ENCODE results near the gene TMEM127.
A peak's percentile ranks its signal among the peaks of the same experiment; 100 is the strongest.
"Not testable (repeated sequence)": the region's sequence is repeated elsewhere in the genome, so short reads cannot be mapped to it uniquely, and the experiment has no call there.

The TMEM127 gene

DNA sequence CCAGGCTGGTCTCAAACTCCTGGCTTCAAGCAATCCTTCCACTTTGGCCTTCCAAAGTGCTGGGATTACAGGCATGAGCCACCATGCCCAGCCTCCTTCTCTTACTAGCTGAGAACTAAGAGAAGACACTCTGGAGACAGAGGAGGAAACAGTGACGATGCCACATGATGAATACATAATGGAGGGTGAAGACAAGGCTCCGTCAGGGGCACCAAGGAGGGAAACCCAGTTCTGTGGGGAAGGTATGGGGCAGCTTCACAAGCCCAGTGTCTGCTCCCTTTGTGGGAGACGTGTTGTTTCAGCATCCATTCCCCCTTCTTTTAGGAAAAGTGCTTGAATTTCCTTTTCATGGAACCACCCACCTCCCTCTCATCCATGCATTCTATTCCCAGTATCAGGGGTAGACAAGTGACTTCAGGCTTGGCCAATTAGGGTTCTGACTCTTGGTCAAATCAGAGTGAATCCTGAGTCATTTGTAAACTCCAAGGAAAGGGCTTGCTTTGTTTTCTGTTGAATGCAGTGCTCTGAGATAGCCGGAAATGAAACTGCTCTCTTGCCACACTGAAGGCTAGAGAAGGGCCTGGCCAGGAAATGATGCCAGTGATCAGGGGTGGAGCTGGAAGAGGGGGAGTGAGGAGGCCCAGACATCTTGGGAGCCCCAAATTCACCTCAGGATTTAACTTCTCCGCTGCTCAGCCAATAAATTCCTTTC is 23.7 kb downstream of the TMEM127 start:
- no peak for DNase-seq (ENCODE audit: low read depth in 2 of 2, low spot score in 1 of 2)

DNA sequence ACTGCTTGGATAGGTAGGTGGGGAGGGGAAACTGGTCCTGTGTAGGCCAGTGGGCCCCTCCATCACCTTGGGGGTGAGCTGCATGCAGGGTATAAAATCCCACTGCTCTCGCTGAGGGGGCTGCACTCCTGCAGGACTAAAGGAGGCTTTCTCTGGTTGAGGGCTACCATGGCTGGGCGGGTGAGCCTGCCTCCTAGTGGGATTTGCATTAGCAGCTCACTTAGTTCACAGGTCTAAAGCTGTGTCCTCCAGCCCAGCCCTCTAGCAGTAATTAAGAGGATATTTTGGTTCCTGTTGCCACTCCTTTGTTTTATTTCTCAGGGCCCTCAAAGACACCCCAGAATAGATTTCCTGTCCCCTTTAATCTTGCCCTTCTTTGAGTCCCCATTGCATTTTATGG is 24.6 kb downstream of the TMEM127 start:
- no peak for DNase-seq (ENCODE audit: low read depth in 2 of 2, low spot score in 1 of 2)

DNA sequence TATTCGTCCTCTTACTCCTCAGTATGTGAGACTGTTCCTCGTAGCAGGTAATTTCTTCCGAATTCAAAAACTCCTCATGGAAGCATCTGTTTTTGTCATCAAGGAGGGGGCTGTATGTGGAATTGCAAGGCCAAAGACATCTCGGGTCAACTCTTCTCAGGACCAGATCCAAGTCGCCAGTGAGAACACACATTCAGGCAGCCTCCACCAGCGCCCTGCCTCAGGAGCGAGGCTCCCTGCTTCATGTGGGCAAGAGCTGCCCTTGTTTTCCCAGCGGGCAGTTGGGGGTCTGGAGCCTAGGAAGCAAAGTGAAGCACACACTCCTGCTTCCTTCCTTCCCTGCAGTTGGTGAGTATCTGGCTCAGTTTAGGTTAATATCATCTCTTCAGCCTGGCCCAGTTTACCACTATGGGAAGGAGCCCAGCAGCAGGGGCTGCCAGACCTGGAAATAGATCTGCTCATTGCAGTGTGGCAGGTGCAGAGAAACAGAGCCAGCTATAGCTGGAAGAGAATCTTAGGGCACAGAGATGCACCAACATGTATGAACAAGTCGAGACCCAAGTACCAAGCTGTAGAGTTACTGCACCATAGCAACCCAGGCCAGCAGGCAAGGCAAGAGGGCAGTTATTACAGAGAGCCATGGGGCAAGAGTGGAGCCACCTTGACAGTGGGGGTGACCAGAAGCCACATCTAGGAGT is 25.3 kb downstream of the TMEM127 start:
- DNase-seq (ENCODE audit: low read depth in 2 of 2, low spot score in 1 of 2), result no peak

DNA sequence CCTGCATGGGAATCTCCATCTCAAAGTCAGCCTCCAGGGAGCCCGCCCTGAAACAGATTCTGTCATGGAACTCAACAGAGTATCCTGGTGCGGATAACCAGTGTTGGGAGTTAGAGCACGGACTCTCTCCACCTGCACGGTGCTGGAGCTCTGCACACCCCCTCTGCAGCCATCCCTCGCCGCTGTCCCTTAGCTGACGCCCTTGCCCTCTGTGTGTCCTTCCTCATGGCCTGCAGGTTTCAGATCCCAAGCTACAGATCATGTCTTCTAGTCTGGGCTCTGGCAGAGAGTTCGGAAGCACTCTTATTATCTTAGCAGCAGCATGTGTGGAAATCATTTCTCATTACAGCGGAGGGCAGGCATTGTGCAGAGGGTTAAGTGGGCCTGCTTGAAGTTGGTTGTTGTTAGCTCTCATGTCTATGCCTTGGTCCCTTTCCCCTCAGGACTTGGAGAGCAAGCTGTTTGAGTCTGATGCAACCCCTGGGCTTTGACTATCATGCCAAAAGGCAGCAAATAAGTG is 26.0 kb downstream of the TMEM127 start:
- DNase-seq (ENCODE audit: low read depth in 2 of 2, low spot score in 1 of 2), result no peak

DNA sequence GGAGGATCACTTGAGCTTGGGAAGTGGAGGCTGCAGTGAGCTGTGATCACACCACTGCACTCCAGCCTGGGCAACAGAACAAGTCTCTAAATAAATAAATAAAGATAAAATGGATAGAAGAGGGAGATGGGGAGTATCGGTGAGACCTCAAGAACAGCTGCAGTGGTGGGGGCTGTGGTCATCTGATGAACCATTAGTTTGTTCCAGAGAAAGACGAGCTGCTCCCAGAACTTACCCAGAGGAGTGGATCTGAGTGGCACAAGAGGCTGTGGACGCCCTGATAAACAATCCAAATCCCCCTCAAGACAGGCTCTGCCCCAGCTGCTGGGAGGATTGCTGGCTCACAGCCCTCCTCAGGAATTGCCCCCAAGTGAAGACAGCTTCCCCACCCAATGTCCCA is 26.7 kb downstream of the TMEM127 start:
- no peak for DNase-seq (ENCODE audit: low read depth in 2 of 2, low spot score in 1 of 2)

DNA sequence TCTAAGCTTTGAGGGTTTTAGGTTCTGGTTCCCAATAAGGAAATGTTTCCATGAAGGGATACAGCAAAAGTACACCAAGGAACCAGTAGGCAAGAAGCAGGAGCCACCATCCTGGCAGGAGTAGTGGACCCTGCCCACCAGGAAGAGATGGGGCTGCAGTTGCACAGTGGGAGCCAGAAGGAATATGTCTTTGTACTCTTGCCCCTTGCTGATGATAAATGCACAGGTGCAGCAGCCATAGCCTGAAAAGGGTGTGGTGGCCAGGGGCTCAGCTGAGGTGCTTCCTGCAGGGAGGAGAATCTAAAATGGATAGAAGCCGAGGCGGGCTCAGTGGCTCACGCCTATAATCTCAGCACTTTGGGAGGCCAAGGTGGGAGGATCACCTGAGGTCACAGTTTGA is 27.5 kb downstream of the TMEM127 start:
- DNase-seq (ENCODE audit: low read depth in 2 of 2, low spot score in 1 of 2), result no peak

DNA sequence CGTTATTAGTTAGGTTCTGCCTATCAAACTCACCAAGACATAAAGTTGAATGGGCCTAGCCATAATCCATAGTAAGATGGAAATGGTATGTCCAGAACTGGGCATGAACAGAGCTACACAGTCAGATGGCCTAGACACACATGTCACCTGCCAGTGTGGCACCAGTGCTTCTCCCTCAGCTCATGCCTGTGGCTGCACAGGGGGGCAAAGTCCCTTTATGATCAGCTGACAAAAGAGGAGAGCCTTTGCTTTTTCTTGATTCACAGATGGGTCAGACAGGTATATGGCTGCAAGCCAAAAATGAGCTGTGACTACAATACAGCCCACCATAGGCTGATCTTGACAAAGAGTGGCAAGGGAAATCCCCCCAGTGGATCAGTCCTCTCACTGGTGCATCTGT is 28.9 kb downstream of the TMEM127 start:
- DNase-seq (ENCODE audit: low read depth in 2 of 2, low spot score in 1 of 2), result no peak

DNA sequence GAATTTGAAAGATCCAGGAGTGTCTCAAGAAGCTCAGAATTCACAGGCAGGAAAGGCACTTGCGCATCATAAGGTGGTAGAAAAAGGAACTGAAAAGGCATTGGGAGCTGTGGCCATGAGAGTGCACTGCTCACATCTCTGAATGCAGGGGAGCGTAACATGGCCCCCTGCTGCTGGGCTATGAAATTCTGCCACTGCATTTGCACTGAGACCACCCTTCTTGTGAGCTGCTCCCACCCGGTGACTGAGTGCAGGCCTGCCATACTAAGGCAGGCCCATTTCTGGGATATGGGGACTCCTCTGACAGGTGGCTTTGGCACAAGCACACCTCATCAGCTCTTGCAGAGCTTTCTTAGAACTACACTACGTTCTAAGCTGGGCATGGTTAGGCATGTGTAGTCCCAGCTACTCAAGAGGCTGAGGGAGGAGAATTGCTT is 31.9 kb downstream of the TMEM127 start:
- DNase-seq (ENCODE audit: low read depth in 2 of 2, low spot score in 1 of 2), result no peak

DNA sequence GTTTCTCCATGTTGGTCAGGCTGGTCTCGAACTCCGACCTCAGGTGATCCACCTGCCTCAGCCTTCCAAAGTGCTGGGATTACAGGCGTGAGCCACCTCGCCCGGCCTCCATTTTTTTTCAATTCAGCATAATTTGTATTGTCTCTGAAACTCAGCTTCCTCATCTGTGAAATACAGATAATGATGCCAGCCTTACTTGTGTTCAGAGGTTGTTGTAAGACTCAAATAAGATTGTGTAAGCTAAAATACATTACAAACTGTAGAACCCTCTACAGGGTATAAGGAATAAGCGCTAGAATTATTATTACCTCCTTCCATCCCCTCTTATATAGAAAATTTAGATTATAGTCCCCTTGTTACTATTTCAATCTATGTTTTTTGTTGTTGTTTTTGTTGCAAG is 32.4 kb downstream of the TMEM127 start:
- no peak for DNase-seq (ENCODE audit: low read depth in 2 of 2, low spot score in 1 of 2)

DNA sequence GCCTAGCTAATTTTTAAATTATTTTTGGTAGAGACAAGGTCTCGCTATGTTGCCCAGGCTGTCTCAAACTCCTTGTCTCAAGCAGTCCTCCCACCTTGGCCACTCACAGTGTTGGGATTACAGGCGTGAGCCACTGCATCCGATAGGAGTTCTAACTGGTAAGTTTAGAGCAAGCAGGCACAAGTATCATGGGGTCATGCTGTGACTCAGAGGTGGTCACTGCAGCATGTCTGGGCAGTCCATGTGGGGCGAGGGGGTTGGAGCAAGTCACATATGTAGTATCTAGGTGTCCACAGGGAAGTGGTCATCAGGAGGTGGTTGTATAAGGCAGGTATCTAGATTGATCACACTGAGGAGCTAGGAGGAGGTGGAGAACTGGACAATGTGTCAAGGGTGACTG is 34.5 kb downstream of the TMEM127 start:
- no peak for DNase-seq (ENCODE audit: low read depth in 2 of 2, low spot score in 1 of 2)

DNA sequence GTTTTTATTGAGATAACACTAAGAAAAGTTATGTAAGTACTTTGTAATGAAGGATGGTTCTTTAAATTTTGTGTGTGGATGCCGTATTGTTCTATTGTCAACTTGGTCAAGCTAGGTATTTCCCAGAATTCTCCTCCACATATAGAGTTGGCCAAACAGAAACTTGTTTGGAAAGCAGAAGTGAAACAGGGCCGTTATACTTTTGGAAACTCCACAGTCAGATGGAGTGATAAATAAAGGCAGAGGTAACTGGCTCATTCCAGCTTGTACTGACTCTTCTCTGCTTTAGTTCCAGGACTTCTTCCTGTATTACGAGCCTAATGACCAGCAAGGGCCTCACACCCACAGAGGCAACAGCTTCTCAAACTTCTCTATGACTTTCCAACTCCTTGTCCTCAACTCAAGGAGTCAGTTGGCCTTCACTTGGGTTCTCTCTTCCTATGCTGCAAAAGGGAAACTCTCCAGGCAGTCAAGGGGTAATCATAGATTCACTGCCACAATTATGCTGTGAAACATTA is 40.7 kb downstream of the TMEM127 start:
- no peak for DNase-seq (ENCODE audit: low read depth in 2 of 2, low spot score in 1 of 2)

DNA sequence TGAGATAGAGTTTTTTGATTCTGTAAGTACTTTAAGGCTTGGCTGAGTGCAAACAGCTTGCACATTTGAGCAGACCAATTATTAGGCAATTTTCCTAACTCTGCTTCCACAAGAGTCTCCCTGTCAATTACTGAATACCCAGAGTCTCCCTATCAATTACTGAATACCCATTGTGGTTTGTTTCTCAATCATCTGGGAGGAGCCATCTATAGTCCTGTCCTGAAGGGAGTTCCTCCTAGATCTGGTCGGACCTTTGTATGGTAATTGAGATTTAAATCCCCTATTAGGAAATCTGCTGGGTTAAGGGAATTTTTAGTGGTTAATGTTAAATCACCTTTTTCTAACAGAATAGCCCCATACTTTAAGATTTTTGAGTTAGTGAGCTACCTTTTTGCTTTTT is 44.7 kb downstream of the TMEM127 start:
- not testable (repeated sequence) for DNase-seq (ENCODE audit: low read depth in 2 of 2, low spot score in 1 of 2)

DNA sequence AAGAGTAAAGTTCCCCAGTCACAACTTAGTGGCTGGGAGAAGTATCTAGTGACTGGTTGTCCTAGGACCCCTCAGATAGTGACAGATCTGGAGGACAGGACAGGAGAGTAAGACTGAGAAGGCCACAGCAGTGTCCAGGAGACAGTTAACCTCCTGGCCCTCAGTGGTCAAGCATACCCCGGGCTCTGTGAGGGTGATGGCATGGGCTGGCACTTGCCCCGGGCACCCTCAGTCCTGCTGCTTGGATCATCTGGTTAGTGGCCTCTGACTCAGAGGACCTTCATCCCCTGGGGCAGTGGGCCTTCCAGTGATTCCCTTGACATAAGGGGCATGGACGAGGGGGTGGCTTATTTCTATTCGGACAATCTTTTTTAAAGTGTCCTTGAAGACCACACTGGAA is 45.8 kb downstream of the TMEM127 start:
- not testable (repeated sequence) for DNase-seq (ENCODE audit: low read depth in 2 of 2, low spot score in 1 of 2)

DNA sequence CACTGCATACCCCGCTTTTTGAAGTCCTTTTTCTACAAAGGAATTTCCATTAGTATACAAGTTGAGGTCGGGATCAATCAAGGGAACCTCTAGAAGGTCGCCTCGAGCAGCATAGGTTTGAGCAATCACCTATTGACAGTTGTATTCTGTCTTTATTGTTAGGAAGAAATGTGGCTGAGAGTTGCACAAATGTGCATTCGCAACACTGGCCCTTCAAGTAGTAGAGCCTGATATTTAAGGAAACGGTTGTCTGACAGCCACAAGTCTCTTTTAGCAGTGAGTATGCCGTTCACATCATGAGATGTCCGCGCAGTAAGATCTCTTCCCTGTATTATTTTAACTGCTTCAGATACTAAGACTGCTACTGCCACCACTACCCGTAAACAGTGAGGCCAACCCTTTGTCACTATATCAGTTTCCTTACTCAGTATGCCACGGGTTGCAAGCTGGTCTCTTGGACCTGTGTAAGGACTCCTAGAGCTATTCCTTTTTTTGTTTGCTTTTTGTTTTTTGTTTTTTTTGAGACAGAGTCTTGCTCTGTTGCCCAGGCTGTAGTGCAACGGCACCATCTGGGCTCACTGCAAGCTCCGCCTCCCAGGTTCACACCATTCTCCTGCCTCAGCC is 47.2 kb downstream of the TMEM127 start:
- DNase-seq (ENCODE audit: low read depth in 2 of 2, low spot score in 1 of 2), result no peak

DNA sequence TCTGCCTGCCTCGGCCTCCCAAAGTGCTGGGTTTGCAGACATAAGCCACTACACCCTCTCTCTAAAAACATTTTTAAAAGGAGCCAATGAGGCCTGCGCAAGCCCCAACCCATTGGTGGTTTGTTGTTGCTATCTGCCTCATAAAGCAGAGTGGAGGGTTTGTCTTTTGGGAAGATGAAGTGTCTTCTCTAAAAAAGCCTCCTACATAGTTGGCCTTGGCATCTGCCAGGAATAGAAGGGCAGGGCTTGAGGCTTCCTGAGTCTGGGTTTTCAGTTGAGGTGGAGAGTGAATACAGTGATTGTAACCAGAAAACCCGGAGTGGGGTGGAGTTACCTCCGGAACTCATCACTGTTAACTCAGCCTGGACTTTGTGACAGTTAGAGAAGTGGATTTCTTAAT is 51.2 kb downstream of the TMEM127 start:
- DNase-seq (ENCODE audit: low read depth in 2 of 2, low spot score in 1 of 2), result no peak

DNA sequence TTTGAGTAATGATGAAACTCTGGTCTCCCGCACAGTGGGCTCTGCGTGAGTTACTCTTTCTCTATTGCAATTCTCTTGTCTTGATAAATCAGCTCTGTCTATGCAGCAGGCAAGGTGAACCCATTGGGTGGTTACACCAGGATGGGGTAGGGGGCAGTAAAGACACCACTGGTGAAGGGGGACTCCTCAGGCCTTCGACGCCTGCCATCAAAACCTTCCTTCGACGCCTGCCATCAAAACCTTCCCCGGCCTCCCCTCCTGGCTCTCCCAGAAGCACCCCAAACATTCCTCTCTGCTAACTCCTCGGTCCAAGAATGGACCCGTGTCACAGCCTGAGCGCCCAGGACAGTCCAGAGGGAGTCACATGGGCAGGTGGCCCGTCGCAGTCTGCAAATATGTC is 52.4 kb downstream of the TMEM127 start:
- no peak for DNase-seq (ENCODE audit: low read depth in 2 of 2, low spot score in 1 of 2)

DNA sequence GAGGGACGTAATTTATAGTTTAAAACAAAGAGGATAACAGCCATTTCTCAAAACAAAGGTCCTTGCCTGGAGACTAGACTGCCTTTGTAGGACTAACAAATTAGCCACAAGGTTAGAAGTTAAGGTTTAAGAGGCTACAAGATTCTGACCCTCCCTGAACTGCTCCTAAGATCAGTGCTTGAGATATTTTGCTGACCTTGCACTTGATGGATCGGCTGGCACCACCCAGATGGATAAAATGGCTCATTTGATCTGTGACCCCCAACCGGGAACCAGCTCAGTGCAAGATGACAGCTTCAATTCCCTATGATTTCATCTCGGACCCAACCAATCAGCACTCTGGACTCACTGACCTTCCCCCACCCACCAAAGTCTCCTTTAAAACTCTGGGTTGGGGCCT is 53.5 kb downstream of the TMEM127 start:
- no peak for DNase-seq (ENCODE audit: low read depth in 2 of 2, low spot score in 1 of 2)

DNA sequence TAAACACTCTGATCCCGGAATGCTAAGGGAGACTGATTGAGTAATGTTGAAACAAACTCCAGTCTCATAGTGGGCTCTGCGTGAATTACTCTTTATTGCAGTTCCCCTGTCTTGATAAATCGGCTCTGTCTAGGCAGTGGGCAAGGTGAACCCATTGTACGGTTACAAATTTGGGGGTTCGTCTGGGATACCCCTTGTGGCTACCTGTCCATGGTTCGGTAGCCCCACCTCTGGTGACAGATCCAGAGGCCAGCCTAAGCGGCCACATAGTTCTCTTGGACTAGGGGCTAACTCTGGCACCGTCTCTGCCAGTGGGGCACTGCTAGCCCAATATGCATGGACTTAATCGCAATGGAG is 56.1 kb downstream of the TMEM127 start:
- no peak for DNase-seq (ENCODE audit: low read depth in 2 of 2, low spot score in 1 of 2)

DNA sequence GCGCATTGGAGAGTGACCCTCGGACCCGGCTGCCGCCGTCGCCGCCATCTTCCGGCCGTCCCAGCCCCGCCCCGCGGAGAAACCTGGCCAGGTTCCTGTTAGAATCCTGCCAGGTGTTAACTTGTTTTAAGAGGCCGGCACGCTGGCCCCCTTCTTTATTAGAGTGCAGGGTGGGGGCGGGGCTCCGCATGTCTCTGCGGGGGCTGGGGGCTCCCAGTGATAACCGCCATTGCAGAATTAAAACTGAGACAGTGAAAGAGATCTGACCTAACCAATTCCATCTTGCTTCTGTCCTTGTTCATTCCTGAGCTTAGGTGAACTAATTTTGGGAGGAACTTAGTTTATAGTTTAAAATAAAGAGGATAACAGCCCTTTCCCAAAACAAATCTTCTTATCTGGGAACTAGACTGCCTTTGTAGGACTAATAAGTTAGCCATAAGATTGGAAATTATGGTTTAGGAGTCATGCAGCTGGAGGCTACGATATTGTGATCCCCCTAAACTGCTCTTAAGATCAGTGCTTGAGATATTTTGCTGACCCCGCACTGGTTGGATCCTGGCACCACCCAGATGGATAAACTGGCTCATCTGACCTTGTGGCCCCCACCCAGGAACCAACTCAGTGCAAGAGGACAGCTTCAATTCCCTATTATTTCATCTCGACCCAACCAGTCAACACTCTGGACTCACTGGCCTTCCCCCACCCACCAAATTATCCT is 56.6 kb downstream of the TMEM127 start:
- no peak for DNase-seq (ENCODE audit: low read depth in 2 of 2, low spot score in 1 of 2)

DNA sequence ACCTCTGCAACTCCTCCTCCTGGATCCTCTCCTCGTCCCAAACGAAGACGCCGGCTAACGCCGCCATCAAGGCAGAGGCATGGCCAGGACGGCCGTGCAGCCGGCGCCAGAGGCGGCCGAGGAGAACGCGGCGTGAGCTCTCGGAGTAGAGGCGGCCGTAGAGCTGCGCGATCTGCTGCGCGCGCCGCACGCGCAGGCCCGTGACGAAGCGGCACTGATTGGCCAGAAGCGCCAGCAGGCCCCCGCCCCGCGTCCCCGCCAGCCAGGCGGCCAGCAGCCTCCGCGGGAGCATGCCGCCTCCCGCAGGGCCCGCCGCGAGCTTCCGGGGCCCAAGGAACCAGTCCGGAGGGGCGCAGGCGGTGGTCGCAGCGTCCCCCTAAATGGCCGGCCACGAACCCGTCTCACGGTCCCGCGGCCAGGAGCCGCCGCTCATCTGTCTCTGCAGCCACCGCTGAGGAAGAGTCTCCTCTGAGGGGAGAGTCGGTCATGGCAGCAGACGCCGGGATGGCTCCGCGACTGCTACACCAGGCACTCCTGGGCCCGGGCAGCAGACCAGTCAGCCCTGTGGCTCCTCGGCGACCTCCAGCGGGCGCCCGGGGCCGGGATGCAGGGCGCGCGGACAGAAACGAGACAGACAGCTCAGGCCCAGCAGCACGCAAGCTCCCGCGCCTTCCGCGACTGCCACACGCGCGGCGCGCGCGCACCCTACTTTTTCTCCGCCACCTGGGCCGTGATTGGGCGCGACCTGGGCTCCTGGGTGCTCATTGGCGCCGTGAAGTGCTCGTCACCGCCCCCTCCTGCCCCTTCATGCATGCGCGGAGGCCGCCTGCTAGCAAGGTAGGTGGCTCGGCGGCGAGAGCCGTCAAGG is 57.4 kb downstream of the TMEM127 start, which contains the start of gene STARD7:
Gene STARD7, minus strand, starts transcription at position 685 of the 868 bp plus-strand sequence. Its CDS starts 393 bp downstream, at position 292.
- DNase-seq (ENCODE audit: low read depth in 2 of 2, low spot score in 1 of 2), result peak; percentile 92 to 96

All from stimulated activated CD8-positive, alpha-beta memory T cell treated with anti-CD3 and anti-CD28 coated beads, Interleukin-4, amount 100 ng/mL, for 4 hours (primary cell).